DMS153 treated with DMSO at 0.1 percent for 48 hours (cell line): ENCODE measurements around the gene CLCNKA.
"Not testable (repeated sequence)": the region's sequence is repeated elsewhere in the genome, so short reads cannot be mapped to it uniquely, and the experiment has no call there.

Source experiments
- DNase-seq: peaks from one replicate; lab custom pipeline; 2025; ENCODE audit not compliant: unreplicated experiment; lab: John Stamatoyannopoulos, UW

The CLCNKA gene

GRCh38 chr1:16017461-16018303 lies 4.2 kb upstream of the CLCNKA start, which contains the start of gene HSPB7:
Gene HSPB7 (minus strand): TSS chr1:16018043. CDS start chr1:16017963, 80 bp downstream.
- DNase-seq, result no peak

DNA sequence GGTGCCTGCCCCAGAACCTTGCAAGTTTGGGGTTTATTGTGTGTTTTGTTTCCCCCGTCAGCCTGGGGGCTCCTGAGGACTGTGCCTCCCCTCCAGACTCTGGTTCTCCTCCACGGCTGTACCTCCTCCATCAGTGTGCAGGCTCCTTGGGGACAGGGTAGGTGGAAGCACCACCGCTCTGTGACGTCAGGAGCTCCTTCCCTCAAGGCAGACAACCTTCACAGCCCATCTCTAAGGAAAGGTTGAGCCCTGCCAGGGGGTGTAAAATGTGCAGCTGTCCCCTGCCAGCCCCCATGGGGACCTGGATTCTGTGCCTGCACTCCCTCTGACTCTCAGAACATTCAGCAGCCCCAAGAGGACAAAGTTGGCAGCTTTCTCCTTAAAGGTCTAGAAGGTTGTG lies 3.5 kb upstream of the CLCNKA start:
- DNase-seq, result no peak

DNA sequence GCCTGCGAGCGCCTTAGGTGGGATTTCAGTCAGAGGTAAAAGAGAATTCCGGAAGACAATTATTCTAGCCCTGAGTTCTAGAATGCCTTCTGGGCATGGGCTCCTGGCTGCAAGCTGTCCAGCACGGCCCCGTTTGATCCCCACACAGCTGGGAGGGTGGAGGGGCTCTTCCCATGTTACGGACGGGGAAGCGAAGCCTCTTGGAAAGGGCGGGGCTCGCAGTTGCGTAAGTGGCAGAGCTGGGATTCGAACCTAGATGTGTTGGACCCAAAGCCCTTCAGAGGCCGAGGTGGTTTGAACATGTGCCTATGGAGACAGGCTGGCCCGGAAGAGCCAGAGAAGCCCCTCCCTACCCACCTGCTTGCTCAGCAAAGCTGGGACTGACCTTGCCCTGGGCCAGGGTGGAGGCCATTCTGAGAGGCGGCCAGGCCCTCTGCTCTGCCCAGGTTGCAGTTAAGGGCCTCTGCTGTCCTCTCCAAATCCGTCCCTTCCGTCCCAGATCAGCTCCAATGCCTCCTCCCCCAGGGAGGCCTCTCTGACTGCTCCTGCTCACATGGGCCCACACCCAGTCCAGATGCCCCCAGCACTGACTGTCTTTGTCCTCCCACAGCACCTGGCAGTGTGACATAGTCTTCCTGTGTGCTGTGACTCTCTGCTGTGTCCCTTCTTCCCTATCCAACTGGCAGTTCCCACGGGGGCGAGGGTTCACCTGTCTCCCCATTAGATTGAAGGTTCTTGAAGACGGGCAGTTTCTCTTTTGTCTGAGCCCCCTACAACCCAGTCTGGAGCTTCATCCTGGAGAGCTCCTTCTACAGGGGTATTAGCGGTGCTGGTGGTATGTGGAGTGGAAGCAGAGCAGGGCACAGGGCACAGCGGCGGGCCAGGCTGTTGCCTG lies 2.8 kb upstream of the CLCNKA start:
- DNase-seq, result no peak

DNA sequence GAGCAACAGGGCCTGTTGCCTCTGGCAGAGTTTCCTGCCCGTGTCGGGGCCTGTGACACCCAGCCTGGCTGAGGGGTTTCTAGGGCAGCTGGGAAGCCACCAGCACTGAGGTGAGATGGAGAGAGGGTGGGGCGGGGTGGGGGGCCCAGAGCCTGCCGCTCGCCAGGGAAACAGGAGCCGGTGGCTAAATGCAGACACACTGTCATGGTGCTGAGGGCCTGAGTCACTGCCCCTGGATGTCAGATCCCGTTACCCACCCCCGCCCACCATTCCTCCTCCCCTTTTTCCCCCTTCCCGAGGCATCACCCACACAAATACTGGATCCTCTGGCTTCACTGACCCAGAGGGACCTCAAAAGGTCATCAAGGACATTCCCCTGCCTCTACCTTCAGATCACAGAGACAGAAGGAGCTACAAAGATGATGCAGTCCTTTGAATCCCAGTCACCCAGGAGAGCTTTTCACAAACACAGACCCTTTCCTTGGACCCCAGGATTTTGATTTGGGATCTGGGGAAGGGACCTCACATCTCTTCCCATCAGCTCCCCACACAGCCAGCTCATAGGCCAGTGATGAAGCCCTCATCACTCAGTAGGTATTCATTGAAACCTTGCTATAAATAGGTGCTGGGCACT lies 2.1 kb upstream of the CLCNKA start:
- no peak for DNase-seq

DNA sequence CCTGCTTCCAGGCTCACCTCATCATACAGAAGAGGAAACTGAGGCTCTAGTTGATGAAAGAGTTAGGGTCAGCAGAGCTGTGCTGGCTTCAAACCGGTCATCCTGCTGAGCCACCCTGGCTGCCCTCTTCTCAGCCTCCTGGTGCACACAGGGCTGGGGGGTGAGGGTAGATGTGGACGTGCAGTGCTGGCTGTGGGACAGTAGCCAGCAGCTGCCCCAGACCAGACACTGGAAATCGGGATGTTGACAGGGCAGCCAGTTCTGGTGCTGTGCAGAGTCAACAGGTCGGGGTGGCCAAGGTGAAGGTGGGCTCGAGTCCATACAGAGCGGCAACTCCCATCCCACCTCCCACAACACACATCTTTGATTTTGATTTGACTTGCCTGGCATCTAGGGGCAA lies 1.5 kb upstream of the CLCNKA start:
- no peak for DNase-seq

DNA sequence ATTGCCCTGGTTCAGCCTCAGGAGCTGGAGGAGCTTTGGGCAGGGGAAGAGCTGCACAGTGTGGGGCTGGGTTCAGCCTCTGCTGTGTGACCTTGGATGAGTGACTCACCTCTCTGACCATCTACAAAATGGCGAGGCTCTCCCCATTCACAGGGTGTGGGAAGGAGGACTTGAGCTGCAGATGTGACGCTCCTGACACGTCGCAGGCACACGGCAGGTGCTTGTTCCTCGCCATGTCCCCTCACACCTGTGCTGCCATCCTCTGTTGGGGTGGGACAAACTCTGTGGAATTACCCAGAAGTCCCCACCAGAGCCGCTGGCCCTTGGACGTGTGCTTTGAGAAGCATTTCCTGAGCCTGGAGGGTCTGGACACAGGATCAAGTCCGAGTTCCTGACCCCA lies 958 bp upstream of the CLCNKA start:
- not testable (repeated sequence) for DNase-seq

GRCh38 chr1:16022393-16022792 lies 557 bp downstream of the CLCNKA start:
- no peak for DNase-seq

DNA sequence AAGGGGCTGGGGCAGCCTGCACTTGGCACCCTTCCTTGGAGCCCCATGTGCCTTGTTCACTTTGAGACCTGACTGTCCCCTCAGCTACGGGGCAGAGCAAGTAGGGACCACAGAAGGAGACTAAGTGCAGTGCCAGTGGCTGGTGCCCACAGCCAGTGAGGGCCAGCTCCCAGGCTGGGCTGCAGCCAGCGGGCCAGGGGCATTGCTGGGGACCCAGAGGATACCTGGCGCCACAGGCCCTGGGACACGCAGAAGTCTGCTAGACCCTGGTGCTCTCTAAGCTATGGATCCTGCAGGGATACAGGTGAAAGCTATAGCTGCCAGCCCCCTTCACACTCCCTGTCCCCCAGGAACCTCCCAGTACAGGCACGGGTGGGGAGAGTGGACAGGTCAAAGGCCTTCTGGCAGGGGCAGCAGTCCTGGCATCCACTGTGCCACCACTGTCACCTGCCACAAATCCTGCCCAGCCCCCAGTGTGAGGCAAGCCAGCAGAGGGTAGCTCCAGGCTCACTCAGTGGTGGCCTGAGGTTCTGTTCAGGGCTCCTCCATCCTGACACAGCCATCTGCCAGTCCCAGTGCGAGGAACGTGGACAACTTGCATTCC lies 1.3 kb downstream of the CLCNKA start:
- no peak for DNase-seq

GRCh38 chr1:16026302-16026701 lies 4.5 kb downstream of the CLCNKA start:
- DNase-seq, result not testable (repeated sequence)

DNA sequence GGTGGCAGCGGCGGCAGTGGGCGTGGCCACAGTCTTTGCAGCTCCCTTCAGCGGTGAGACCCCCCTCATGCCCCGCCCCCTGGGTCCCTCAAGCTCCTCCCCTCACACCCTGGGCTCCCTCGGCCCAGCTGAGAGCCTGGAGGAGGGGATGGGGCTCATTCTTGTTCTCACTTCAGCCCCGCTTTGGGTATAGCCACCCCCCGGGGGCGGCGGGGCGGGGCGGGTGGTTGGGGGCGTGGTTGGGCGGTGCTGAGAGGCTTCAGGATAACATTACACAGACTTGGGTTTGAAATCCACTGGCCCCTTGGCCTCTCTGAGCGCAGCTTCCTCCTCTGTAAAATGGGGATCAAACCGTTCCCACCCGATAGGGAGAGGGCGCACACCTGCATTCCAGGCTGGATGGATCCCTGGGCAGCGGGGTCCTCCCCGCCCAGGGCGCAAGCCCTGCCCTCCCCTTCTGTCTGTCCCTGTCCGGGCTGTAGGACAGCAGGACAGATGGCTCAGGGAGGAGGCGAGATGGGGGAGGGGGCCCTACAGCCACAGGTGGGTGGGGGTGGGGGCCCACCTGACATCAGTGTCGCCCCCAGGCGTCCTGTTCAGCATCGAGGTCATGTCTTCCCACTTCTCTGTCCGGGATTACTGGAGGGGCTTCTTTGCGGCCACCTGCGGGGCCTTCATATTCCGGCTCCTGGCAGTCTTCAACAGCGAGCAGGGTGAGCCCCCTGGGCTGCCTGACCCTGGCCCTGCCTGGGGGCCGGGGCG lies 5.1 kb downstream of the CLCNKA start:
- DNase-seq, result no peak

GRCh38 chr1:16028237-16029002 lies 6.6 kb downstream of the CLCNKA start:
- DNase-seq, result no peak

- not testable (repeated sequence) for DNase-seq
Measured at GRCh38 chr1:16029003-16029268, 7.1 kb downstream of the CLCNKA start.

DNA sequence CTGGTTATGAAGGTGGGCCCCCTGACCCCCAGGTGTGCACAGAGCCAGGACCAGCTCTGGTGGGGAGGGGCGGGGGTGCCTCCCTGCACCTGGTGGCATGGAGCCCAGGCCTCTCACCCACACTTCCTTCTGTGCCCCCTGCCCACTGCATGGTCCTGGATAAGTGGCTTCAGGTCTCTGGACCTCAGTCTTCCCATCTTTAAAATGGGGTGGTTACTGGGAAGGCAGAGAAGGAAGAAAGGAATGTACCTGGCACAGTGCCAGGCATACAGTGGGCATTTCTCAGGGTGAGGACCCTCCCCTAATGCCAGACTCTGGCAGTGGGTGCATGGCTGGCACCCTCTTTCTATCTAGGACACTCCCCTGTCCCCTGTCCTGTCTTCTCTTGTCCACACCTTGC lies 7.5 kb downstream of the CLCNKA start:
- no peak for DNase-seq

GRCh38 chr1:16031551-16031950 lies 9.7 kb downstream of the CLCNKA start:
- no peak for DNase-seq

GRCh38 chr1:16032388-16033102 lies 10.7 kb downstream of the CLCNKA start:
- DNase-seq, result peak; percentile 17

DNA sequence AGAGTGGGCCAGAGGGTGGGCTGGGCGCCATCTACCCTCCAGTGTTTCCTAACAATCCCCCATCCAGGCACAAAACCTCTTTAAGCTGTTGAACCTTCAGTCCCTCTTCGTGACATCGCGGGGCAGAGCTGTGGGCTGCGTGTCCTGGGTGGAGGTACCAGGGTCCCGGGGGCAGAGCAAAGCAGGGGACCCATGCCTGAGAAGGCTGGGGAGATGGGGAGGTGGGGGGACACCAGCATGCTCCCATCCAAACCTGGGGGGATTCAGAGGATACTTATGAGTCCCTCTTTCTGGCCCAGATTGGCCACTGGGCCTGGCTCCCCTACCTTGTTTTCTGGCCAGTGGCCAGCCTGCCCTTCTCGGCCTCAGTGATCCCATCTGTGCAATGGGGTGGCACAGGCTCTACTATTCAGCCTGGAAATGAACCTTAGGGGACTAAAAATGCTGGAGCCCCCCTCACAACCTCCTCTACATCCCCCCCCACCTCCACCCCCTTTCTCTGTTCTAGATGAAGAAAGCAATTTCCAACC lies 11.3 kb downstream of the CLCNKA start:
- not testable (repeated sequence) for DNase-seq

DNA sequence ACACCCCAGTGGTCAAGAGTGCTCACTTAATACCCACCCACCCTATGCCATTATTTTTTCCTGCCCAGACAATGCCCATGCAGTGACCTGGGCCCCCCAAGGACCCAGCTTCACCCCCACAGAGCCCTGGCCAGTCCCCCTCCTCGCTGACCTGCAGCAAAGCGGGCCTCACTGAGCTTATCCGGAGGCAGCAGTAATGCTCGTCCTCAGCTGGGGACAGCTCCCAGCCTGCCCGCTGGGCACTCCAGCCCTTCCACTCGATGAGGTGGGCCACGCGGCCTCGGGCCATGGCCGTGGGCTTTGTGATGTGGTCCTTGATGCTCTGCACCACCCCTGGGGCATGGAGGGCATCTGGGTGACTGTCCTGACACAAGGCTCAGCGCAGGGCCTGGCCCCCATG lies 14.6 kb downstream of the CLCNKA start:
- not testable (repeated sequence) for DNase-seq

DNA sequence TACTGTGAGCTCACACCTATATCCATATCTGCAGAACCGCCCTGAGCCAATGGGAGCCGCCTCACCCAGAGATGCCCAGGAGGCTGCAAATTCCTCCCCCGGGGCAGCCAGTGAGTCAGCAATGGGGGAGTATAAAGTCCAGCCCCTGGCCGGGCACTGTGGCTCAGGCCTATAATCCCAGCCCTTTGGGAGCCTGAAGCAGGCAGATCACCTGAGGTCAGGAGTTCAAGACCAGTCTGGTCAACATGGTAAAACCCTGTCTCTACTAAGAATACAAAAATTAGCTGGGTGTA lies 16.7 kb downstream of the CLCNKA start:
- no peak for DNase-seq

GRCh38 chr1:16039871-16040270 lies 18.0 kb downstream of the CLCNKA start:
- not testable (repeated sequence) for DNase-seq
